Right lobe of liver (tissue), 4 donors: ENCODE data around the gene ZNF644.

Experiments
- CTCF ChIP-seq, 4 donors: fragments of 200-600 bp in 3 of 4; fragments of 450-650 bp in 1 of 4; IDR thresholded peaks; one replicate each; pipeline versions ENCODE4 v1.5.1 to v1.8.0; 2016 to 2022; ENCODE audit warnings: antibody characterized with exemption in 4 of 4, mild to moderate bottlenecking in 2 of 4
- POLR2A ChIP-seq: fragments of 450-650 bp; IDR thresholded peaks from one replicate; pipeline ENCODE4 v1.6.1; 2017; ENCODE audit warnings: antibody characterized with exemption, mild to moderate bottlenecking
- donor health status: DM: no; HTN: no; CAD: no.
- donor health status: DM: no; HTN: no; CAD: no.
- donor health status: DM: no; HTN: yes; CAD: no.

GRCh38 chr1:91006113-91006908, 15.5 kb downstream of the ZNF644 start:
- TF ChIP-seq POLR2A (no peak), CTCF (IDR thresholded peaks at IDR 0.05) (no peak)
